Measurements from ENCODE around the gene USP15.

USP15 gene

GRCh38 chr12:62239571-62239970 lies 20.6 kb upstream of the USP15 start:
- Histone ChIP-seq H3K4me2 (ENCODE audit: low read length) (no peak overlapping the region), H3K36me3 (replicated peaks; ENCODE audit: low read depth, low read length) (no peaks in the 10 kb centered on the region), H3K27me3 (ENCODE audit: low read depth, low read length) (no peaks in the 10 kb centered on the region), H3K79me2 (ENCODE audit: low read length) (no peaks in the 10 kb centered on the region), H4K20me1 (ENCODE audit: insufficient read depth, low read length) (no peaks in the 10 kb centered on the region), H3K27ac (ENCODE audit: low read length) (no peak overlapping the region), H3K9ac (ENCODE audit: low read length) (no peak overlapping the region), H3K4me3 (ENCODE audit: low read length) (no peak overlapping the region), H3K4me1 (ENCODE audit: low read length) (no peaks in the 10 kb centered on the region), H2AFZ (ENCODE audit: low read depth, low read length) (no peak overlapping the region), H3K9me3 (ENCODE audit: insufficient read depth, low read length) (no peaks in the 10 kb centered on the region)
- no peak for TF ChIP-seq EZH2phosphoT487 (IDR thresholded peaks at IDR 0.05; ENCODE audit: low read depth)
- no peak for TF ChIP-seq CTCF (IDR thresholded peaks at IDR 0.05; ENCODE audit: low read depth, low read length)

GRCh38 chr12:62247281-62248045 lies 12.7 kb upstream of the USP15 start:
- Histone ChIP-seq H3K9ac (ENCODE audit: low read length) (no peak overlapping the region), H2AFZ (ENCODE audit: low read depth, low read length) (no peak overlapping the region), H3K4me1 (ENCODE audit: low read length) (peaks cover 16% of the 10 kb centered on the region), H4K20me1 (ENCODE audit: insufficient read depth, low read length) (no peaks in the 10 kb centered on the region), H3K4me3 (ENCODE audit: low read length) (no peak overlapping the region), H3K79me2 (ENCODE audit: low read length) (no peaks in the 10 kb centered on the region), H3K4me2 (ENCODE audit: low read length) (no peak overlapping the region), H3K27ac (ENCODE audit: low read length) (no peak overlapping the region), H3K27me3 (ENCODE audit: low read depth, low read length) (no peaks in the 10 kb centered on the region), H3K9me3 (ENCODE audit: insufficient read depth, low read length) (no peaks in the 10 kb centered on the region), H3K36me3 (replicated peaks; ENCODE audit: low read depth, low read length) (no peaks in the 10 kb centered on the region)
- TF ChIP-seq CTCF (IDR thresholded peaks at IDR 0.05; ENCODE audit: low read depth, low read length) (no peak), EZH2phosphoT487 (IDR thresholded peaks at IDR 0.05; ENCODE audit: low read depth) (no peak)

GRCh38 chr12:62248873-62249272 lies 11.3 kb upstream of the USP15 start:
- Histone ChIP-seq H3K27me3 (ENCODE audit: low read depth, low read length) (no peaks in the 10 kb centered on the region), H3K9ac (ENCODE audit: low read length) (no peak overlapping the region), H3K36me3 (replicated peaks; ENCODE audit: low read depth, low read length) (no peaks in the 10 kb centered on the region), H4K20me1 (ENCODE audit: insufficient read depth, low read length) (no peaks in the 10 kb centered on the region), H3K9me3 (ENCODE audit: insufficient read depth, low read length) (no peaks in the 10 kb centered on the region), H3K27ac (ENCODE audit: low read length) (no peak overlapping the region), H3K79me2 (ENCODE audit: low read length) (no peaks in the 10 kb centered on the region), H3K4me3 (ENCODE audit: low read length) (no peak overlapping the region), H2AFZ (ENCODE audit: low read depth, low read length) (no peak overlapping the region), H3K4me2 (ENCODE audit: low read length) (no peak overlapping the region), H3K4me1 (ENCODE audit: low read length) (peaks cover 16% of the 10 kb centered on the region)
- TF ChIP-seq CTCF (IDR thresholded peaks at IDR 0.05; ENCODE audit: low read depth, low read length): no peak
- TF ChIP-seq EZH2phosphoT487 (IDR thresholded peaks at IDR 0.05; ENCODE audit: low read depth): no peak

- no peak overlapping the region for H3K4me2 ChIP-seq (ENCODE audit: low read length)
- H2AFZ ChIP-seq (ENCODE audit: low read depth, low read length): no peak overlapping the region
- H3K4me3 ChIP-seq (ENCODE audit: low read length): no peak overlapping the region
- H3K79me2 ChIP-seq (ENCODE audit: low read length): no peaks in the 10 kb centered on the region
- no peaks in the 10 kb centered on the region for H4K20me1 ChIP-seq (ENCODE audit: insufficient read depth, low read length)
- H3K27ac ChIP-seq (ENCODE audit: low read length): no peak overlapping the region
- no peaks in the 10 kb centered on the region for H3K36me3 ChIP-seq (replicated peaks; ENCODE audit: low read depth, low read length)
- H3K9ac ChIP-seq (ENCODE audit: low read length): no peak overlapping the region
- no peaks in the 10 kb centered on the region for H3K27me3 ChIP-seq (ENCODE audit: low read depth, low read length)
- H3K4me1 ChIP-seq (ENCODE audit: low read length): peaks cover 16% of the 10 kb centered on the region
- no peak for TF ChIP-seq EZH2phosphoT487 (IDR thresholded peaks at IDR 0.05; ENCODE audit: low read depth)
- no peak for TF ChIP-seq CTCF (IDR thresholded peaks at IDR 0.05; ENCODE audit: low read depth, low read length)
- no peaks in the 10 kb centered on the region for H3K9me3 ChIP-seq (ENCODE audit: insufficient read depth, low read length)
Observed at GRCh38 chr12:62249419-62249818, 10.8 kb upstream of the USP15 start.

Data from OCI-LY3 (cell line).